HEK293T (cell line): ENCODE measurements around the gene PIM1.

Experiments used
- ARNT ChIP-seq: fragments of 450-650 bp; IDR thresholded peaks from 2 replicates; pipeline ENCODE4 v1.6.1; 2017; ENCODE audit warnings: mild to moderate bottlenecking
- ELF4 ChIP-seq: fragments of 450-650 bp; IDR thresholded peaks from 2 replicates; pipeline ENCODE4 v1.6.1; 2017; ENCODE audit warnings: antibody characterized with exemption
- HDGF ChIP-seq: fragments of 450-650 bp; IDR thresholded peaks from 2 replicates; pipeline ENCODE4 v1.6.1; 2017; ENCODE audit warnings: antibody characterized with exemption, borderline replicate concordance
- L3MBTL2 ChIP-seq: fragments of 450-650 bp; conservative IDR thresholded peaks from 2 replicates; pipeline ENCODE4 v1.6.1; 2016; ENCODE audit warnings: mild to moderate bottlenecking
- PKNOX1 ChIP-seq: fragments of 450-650 bp; IDR thresholded peaks from 2 replicates; pipeline ENCODE4 v1.6.1; 2016
- SP1 ChIP-seq: fragments of 450-650 bp; IDR thresholded peaks from 2 replicates; pipeline ENCODE4 v1.6.1; 2017

- TF ChIP-seq HDGF: no peak
- no peak for TF ChIP-seq ELF4
- TF ChIP-seq PKNOX1: no peak
- TF ChIP-seq L3MBTL2: no peak
- TF ChIP-seq SP1: no peak
- no peak for TF ChIP-seq ARNT
Measured at GRCh38 chr6:37177077-37177934, 7.4 kb downstream of the PIM1 start.
